GM06990 (cell line): ENCODE results near the gene STXBP6.

Experiments
- DNase-seq: peaks from one replicate; pipeline ENCODE4 v3.0.0-alpha.2; 2011; ENCODE audit not compliant: insufficient read length; ENCODE audit errors: extremely low read depth
- H3K27me3 ChIP-seq: replicated peaks from 2 replicates; pipeline ENCODE4 v1.6.0; 2011; ENCODE audit warnings: low read length; ENCODE audit not compliant: control insufficient read depth, insufficient read depth
- H3K36me3 ChIP-seq: 2 replicates; pipeline ENCODE4 v1.5.1; 2011; ENCODE audit warnings: low read length; ENCODE audit not compliant: control insufficient read depth, insufficient read depth
- H3K4me3 ChIP-seq: replicated peaks from 2 replicates; pipeline ENCODE4 v1.5.1; 2011; ENCODE audit warnings: low read depth, mild to moderate bottlenecking, control low read depth, low read length
- CTCF ChIP-seq: IDR thresholded peaks from 2 replicates; pipeline ENCODE4 v1.5.1; 2011; ENCODE audit warnings: low read length, control low read depth, mild to moderate bottlenecking, inconsistent platforms; ENCODE audit not compliant: insufficient read depth, poor library complexity, severe bottlenecking

The STXBP6 gene

DNA sequence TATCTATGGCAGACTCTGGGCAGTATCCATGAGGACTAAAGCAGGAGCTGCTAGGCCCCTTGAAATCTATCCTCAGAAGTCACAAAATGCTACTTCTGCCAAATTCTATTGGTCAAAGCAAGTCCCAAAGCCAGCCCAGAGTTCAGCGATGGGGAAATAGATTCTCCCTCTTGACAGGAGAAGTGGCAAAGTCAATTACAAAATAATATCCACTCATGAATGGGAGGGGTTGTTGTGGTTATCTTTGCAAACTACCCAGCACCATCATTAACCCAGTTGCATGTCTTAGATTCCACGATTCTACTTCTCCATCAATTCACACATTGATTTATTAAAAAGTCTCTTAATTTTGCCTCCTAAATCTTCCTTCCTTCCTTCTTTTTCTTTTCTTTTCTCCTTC lies 30.7 kb upstream of the STXBP6 start:
- no peak for TF ChIP-seq CTCF
- H3K36me3 ChIP-seq: no peaks in the 10 kb centered on the region
- H3K4me3 ChIP-seq: no peak overlapping the region
- H3K27me3 ChIP-seq: no peaks in the 10 kb centered on the region
- DNase-seq: no peak

DNA sequence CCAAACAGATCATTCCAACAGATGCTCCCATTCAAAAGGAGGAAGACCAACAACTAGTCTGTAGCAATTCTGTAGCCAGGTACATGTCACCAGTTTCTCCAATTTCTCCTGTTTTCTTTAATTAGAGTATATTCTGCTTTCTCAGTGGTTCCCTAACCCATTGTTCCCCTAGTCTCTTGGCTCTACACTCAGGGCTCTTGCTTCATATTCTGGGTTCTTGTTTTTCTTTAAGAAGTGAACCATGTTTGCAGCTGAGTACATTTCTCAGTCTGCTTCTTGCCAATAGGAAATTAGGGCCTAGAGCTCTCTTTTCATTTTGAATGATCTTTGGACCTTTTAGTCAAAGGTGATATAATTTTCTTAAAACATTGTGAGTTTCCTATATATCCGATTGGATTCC lies 29.4 kb upstream of the STXBP6 start:
- Histone ChIP-seq H3K36me3 (no peaks in the 10 kb centered on the region), H3K27me3 (no peaks in the 10 kb centered on the region), H3K4me3 (no peak overlapping the region)
- TF ChIP-seq CTCF: no peak
- DNase-seq: no peak

DNA sequence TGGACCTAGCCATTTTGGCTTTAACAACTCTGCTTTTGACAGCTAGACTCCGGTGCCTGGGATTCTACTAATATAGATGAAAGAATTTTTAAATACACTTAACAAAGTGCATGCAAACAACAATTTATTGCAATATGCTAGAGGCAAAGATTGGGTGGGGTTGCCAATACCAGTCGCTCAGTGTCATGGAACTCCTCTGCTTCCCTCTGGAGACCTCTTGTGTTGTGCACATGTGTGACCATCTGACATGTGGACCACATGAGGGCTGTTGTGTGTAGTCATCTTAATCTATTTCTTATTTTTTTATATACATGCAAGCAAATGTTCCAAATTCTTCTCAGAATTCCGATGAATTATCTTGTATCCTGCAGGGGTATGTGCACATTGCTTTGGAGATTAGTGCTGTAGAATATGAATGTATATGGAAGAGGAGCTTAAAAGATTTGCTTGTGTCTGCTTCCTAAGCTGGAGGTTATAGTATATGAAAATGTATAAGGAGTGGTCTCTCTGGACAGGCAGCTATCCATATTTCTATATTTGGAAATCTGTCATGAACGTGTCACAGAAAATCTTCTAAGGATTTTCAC lies 24.2 kb upstream of the STXBP6 start:
- Histone ChIP-seq H3K36me3 (no peaks in the 10 kb centered on the region), H3K27me3 (no peaks in the 10 kb centered on the region), H3K4me3 (no peak overlapping the region)
- no peak for TF ChIP-seq CTCF
- no peak for DNase-seq

- DNase-seq: no peak
- no peaks in the 10 kb centered on the region for H3K36me3 ChIP-seq
- no peak for TF ChIP-seq CTCF
- no peaks in the 10 kb centered on the region for H3K27me3 ChIP-seq
- H3K4me3 ChIP-seq: no peak overlapping the region
Measured at GRCh38 chr14:25069879-25070278, 19.9 kb upstream of the STXBP6 start.

GRCh38 chr14:25067600-25067999 lies 17.7 kb upstream of the STXBP6 start:
- Histone ChIP-seq H3K36me3 (no peaks in the 10 kb centered on the region), H3K27me3 (no peaks in the 10 kb centered on the region), H3K4me3 (no peak overlapping the region)
- no peak for DNase-seq
- TF ChIP-seq CTCF: no peak

GRCh38 chr14:25062022-25062321 lies 12.0 kb upstream of the STXBP6 start:
- TF ChIP-seq CTCF: no peak
- Histone ChIP-seq H3K4me3 (no peak overlapping the region), H3K27me3 (no peaks in the 10 kb centered on the region), H3K36me3 (no peaks in the 10 kb centered on the region)
- no peak for DNase-seq
